Thyroid gland (tissue), 4 donors: ENCODE data around the gene SMIM35.

Source experiments
- POLR2A ChIP-seq, 2 donors: fragments of 450-650 bp; IDR thresholded peaks; one replicate each; pipeline ENCODE4 v1.6.1; 2017; ENCODE audit warnings: antibody characterized with exemption in 2 of 2, mild to moderate bottlenecking in 2 of 2, moderate library complexity in 1 of 2
- TF ChIP-seq, protein P1 (sequence below), 6 experiments: fragments of 200-600 bp in 3 of 6; fragments of 450-650 bp in 3 of 6; sonication (generic) in 3 of 6; IDR thresholded peaks; one replicate each; pipeline ENCODE4 v1.5.1; 2016 to 2019; ENCODE audit warnings: antibody characterized with exemption in 6 of 6, mild to moderate bottlenecking in 2 of 6, inconsistent platforms in 1 of 6, moderate library complexity in 1 of 6

DNA sequence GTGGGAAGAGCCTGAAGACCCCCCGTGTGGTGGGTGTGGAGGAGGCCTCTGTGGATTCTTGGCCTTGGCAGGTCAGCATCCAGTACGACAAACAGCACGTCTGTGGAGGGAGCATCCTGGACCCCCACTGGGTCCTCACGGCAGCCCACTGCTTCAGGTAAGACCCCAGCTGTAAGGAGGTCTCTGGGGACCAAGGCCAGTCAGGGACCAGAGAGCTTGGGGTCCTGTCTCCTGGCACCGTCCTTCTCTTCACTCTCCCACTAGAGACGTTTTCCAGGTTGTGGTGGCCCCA lies 24.9 kb upstream of the SMIM35 start:
- TF ChIP-seq, protein P1, sequence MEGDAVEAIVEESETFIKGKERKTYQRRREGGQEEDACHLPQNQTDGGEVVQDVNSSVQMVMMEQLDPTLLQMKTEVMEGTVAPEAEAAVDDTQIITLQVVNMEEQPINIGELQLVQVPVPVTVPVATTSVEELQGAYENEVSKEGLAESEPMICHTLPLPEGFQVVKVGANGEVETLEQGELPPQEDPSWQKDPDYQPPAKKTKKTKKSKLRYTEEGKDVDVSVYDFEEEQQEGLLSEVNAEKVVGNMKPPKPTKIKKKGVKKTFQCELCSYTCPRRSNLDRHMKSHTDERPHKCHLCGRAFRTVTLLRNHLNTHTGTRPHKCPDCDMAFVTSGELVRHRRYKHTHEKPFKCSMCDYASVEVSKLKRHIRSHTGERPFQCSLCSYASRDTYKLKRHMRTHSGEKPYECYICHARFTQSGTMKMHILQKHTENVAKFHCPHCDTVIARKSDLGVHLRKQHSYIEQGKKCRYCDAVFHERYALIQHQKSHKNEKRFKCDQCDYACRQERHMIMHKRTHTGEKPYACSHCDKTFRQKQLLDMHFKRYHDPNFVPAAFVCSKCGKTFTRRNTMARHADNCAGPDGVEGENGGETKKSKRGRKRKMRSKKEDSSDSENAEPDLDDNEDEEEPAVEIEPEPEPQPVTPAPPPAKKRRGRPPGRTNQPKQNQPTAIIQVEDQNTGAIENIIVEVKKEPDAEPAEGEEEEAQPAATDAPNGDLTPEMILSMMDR (IDR thresholded peaks at IDR 0.05), result no peak
- no peak for TF ChIP-seq POLR2A (IDR thresholded peaks at IDR 0.05)
